Measurements from ENCODE around the gene DBI. TPM values are rescaled to one million over a fixed set of nuclear protein-coding genes. Genes with fewer than 3 reads are reported as not detected.
A peak's percentile ranks its signal among the peaks of the same experiment; 100 is the strongest.

DBI gene
- total and polyA plus RNA-seq, 2 of the 13 experiments (the other 11 are each of a cell fraction or from before 2014, with no cell fraction given): 330 to 659 TPM

DNA sequence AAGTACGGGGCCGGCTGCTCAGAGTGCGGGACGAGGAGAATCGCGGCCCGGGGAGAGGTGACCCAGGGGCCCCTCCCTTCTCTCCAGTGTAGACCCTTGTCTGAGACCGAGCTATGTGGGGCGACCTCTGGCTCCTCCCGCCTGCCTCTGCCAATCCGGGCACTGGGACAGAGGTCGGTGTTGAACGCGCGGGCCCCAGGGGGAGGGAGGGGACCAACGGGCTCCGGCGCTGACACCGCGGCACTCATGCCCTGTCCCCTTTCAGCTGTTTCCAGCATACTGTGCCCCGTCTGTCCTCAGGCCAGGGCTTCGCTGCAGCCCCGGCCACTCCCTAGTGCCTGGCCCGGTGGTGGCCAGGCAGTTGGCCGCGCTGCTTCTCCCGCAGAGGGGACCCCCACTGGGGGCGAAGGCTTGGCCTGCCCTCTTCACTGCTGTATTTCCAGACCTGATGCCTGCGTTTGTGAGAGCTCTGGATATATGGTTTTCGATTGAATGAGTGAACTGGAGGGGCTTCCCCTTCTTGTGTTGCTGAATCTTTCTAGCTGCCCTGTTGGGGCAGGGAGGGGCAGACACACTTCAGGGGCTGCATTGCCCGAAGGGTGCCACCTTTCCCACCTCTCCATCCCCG, 809 bp downstream of the DBI start (continued):
- TF ChIP-seq GABPB1 (CRISPR knock-in tag; IDR thresholded peaks at IDR 0.05) (no peak), MEF2D (CRISPR knock-in tag; IDR thresholded peaks at IDR 0.05) (no peak), FOXC1 (CRISPR knock-in tag; IDR thresholded peaks at IDR 0.05; ENCODE audit: borderline replicate concordance) (no peak; the same call in 1 of the 2 replicates), ISX (CRISPR knock-in tag; conservative IDR thresholded peaks at IDR 0.05) (peak; percentile 79; the same call in 1 of the 2 replicates), ZNF709 (CRISPR knock-in tag; IDR thresholded peaks at IDR 0.05) (no peak), RFX5 (IDR thresholded peaks at IDR 0.05; ENCODE audit: low read depth, low read length) (no peak), ZNF749 (CRISPR knock-in tag; IDR thresholded peaks at IDR 0.05; ENCODE audit: borderline replicate concordance) (no peak; the same call in none of the 2 replicates), GTF2F1 (IDR thresholded peaks at IDR 0.05; ENCODE audit: low read length) (no peak), MAF1 (CRISPR knock-in tag; IDR thresholded peaks at IDR 0.05; ENCODE audit: borderline replicate concordance) (no peak), HMG20A (CRISPR knock-in tag; IDR thresholded peaks at IDR 0.05; ENCODE audit: borderline replicate concordance) (peak; percentile 21; the same call in 1 of the 2 replicates), ELF1 (CRISPR knock-in tag; IDR thresholded peaks at IDR 0.05) (no peak), NFKB2 (CRISPR knock-in tag; IDR thresholded peaks at IDR 0.05; ENCODE audit: borderline replicate concordance) (no peak), ZBTB42 (CRISPR knock-in tag; IDR thresholded peaks at IDR 0.05) (no peak)
- TF ChIP-seq, protein P1, sequence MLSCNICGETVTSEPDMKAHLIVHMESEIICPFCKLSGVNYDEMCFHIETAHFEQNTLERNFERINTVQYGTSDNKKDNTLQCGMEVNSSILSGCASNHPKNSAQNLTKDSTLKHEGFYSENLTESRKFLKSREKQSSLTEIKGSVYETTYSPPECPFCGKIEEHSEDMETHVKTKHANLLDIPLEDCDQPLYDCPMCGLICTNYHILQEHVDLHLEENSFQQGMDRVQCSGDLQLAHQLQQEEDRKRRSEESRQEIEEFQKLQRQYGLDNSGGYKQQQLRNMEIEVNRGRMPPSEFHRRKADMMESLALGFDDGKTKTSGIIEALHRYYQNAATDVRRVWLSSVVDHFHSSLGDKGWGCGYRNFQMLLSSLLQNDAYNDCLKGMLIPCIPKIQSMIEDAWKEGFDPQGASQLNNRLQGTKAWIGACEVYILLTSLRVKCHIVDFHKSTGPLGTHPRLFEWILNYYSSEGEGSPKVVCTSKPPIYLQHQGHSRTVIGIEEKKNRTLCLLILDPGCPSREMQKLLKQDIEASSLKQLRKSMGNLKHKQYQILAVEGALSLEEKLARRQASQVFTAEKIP (CRISPR knock-in tag; IDR thresholded peaks at IDR 0.05; ENCODE audit: borderline replicate concordance): no peak
- TF ChIP-seq, protein P2, sequence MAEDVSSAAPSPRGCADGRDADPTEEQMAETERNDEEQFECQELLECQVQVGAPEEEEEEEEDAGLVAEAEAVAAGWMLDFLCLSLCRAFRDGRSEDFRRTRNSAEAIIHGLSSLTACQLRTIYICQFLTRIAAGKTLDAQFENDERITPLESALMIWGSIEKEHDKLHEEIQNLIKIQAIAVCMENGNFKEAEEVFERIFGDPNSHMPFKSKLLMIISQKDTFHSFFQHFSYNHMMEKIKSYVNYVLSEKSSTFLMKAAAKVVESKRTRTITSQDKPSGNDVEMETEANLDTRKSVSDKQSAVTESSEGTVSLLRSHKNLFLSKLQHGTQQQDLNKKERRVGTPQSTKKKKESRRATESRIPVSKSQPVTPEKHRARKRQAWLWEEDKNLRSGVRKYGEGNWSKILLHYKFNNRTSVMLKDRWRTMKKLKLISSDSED (CRISPR knock-in tag; IDR thresholded peaks at IDR 0.05): no peak; the same call in 1 of the 2 replicates
- TF ChIP-seq, protein P3, sequence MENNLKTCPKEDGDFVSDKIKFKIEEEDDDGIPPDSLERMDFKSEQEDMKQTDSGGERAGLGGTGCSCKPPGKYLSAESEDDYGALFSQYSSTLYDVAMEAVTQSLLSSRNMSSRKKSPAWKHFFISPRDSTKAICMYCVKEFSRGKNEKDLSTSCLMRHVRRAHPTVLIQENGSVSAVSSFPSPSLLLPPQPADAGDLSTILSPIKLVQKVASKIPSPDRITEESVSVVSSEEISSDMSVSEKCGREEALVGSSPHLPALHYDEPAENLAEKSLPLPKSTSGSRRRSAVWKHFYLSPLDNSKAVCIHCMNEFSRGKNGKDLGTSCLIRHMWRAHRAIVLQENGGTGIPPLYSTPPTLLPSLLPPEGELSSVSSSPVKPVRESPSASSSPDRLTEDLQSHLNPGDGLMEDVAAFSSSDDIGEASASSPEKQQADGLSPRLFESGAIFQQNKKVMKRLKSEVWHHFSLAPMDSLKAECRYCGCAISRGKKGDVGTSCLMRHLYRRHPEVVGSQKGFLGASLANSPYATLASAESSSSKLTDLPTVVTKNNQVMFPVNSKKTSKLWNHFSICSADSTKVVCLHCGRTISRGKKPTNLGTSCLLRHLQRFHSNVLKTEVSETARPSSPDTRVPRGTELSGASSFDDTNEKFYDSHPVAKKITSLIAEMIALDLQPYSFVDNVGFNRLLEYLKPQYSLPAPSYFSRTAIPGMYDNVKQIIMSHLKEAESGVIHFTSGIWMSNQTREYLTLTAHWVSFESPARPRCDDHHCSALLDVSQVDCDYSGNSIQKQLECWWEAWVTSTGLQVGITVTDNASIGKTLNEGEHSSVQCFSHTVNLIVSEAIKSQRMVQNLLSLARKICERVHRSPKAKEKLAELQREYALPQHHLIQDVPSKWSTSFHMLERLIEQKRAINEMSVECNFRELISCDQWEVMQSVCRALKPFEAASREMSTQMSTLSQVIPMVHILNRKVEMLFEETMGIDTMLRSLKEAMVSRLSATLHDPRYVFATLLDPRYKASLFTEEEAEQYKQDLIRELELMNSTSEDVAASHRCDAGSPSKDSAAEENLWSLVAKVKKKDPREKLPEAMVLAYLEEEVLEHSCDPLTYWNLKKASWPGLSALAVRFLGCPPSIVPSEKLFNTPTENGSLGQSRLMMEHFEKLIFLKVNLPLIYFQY (CRISPR knock-in tag; IDR thresholded peaks at IDR 0.05; ENCODE audit: borderline replicate concordance): no peak
- TF ChIP-seq, protein P4, sequence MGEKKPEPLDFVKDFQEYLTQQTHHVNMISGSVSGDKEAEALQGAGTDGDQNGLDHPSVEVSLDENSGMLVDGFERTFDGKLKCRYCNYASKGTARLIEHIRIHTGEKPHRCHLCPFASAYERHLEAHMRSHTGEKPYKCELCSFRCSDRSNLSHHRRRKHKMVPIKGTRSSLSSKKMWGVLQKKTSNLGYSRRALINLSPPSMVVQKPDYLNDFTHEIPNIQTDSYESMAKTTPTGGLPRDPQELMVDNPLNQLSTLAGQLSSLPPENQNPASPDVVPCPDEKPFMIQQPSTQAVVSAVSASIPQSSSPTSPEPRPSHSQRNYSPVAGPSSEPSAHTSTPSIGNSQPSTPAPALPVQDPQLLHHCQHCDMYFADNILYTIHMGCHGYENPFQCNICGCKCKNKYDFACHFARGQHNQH (CRISPR knock-in tag; IDR thresholded peaks at IDR 0.05): no peak
- TF ChIP-seq, protein P5, sequence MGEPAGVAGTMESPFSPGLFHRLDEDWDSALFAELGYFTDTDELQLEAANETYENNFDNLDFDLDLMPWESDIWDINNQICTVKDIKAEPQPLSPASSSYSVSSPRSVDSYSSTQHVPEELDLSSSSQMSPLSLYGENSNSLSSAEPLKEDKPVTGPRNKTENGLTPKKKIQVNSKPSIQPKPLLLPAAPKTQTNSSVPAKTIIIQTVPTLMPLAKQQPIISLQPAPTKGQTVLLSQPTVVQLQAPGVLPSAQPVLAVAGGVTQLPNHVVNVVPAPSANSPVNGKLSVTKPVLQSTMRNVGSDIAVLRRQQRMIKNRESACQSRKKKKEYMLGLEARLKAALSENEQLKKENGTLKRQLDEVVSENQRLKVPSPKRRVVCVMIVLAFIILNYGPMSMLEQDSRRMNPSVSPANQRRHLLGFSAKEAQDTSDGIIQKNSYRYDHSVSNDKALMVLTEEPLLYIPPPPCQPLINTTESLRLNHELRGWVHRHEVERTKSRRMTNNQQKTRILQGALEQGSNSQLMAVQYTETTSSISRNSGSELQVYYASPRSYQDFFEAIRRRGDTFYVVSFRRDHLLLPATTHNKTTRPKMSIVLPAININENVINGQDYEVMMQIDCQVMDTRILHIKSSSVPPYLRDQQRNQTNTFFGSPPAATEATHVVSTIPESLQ (CRISPR knock-in tag; conservative IDR thresholded peaks at IDR 0.05): no peak

Data from HepG2 (cell line).